HG03521 (cell line): ENCODE data around the gene CEBPB.
"Not testable (repeated sequence)": the region's sequence is repeated elsewhere in the genome, so short reads cannot be mapped to it uniquely, and the experiment has no call there.

Experiments used
- ATAC-seq: cut with Tn5 transposase; IDR thresholded peaks from one replicate; pipeline ENCODE4 v1.9.1; 2021; ENCODE audit warnings: mild to moderate bottlenecking, moderate library complexity; ENCODE audit not compliant: unreplicated experiment

The CEBPB gene

GRCh38 chr20:50190251-50191064, at the start of gene CEBPB:
CEBPB (plus strand) TSS chr20:50190830; CDS start chr20:50191034, 204 bp downstream.
- peak; percentile 41 for ATAC-seq

DNA sequence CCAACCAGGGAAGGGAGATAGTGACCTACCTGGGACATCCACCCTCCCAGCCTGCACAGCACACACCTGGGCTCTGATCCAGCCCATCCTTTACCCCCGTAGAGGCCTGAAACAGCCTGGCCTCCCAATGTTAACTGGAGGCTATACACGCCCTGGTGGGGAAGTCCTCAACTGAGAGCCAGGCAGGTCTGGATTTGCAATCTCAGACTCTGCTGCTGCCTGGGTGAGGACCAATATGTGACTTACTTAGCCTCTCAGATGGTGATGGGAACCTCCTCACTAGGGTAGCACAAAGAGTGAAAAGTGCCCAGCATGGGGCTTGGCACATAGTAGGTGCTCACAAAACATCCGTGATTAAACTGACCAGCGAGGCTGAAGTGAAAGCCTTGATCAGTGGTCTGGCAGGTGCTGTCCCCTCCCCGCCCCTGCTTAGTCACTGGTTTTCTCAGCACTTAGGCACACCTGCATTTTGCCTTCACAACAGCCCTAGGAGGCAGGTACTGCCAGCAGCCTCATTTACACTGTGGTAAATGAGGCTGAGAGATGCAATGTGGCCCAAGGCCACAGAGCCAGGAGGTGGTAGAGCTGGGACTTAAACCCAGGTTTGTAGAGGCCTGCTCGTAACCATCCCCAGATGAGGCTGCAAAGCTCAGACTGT, 49.5 kb upstream of the CEBPB start:
- no peak for ATAC-seq

- no peak for ATAC-seq
These were observed 48.6 kb upstream of the CEBPB start for GRCh38 chr20:50141811-50142561.

- ATAC-seq, result no peak
These were observed 47.8 kb upstream of the CEBPB start for GRCh38 chr20:50142812-50143211.

DNA sequence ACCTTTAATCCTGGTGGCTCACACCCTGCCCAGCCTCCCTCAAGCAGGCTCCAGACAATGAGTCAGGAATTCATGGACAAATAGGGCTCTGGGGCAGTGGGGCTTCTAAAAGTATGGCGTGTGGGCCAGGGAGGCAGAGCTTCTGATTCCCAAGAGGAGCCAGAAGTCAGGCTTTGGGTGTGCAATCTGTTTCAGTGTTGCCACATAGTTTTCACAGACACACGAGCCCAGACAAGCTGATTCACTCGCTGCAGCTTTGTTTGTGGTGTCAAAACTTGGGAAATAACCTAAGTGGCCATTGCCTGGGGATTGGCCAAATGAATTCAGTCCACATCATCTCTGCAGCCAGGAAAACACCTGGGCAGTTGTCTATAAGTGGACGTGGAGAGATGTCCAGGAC, 46.3 kb upstream of the CEBPB start:
- no peak for ATAC-seq

DNA sequence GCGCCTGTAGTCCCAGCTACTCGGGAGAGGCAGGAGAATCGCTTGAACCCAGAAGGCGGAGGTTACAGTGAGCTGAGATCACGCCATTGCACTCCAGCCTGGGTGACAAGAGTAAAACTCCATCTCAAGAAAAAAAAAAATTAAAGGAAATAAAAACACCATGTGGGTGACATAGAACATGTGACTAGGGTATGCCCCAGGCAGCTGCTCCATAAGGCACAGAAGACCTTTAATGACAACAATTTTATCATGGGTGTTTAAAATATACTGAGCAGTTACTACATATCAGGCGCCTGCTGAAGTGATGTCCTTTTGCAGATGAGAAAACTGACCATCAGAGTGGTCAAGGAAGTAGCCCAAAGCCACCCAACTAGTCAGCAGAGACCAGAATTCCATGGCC, 45.1 kb upstream of the CEBPB start:
- ATAC-seq, result no peak

DNA sequence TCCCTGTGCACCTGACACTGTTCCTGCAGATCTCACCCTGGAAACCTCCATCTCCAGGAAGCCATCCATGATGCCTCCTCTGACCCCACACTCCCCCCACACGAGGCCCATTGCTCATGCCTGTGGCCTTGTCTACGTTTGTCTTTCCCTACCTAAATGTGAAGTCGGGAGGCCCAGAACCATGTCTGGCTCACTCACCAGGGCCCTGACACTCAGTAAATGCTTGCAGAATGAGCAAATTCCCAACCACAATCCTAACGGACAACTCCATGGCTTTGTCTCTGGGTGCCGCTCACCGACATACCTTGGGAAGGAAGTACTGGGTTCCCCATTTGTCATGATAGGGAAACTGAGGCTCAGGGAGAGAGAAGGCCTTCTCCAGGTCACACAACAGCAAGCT, 44.4 kb upstream of the CEBPB start:
- no peak for ATAC-seq

- ATAC-seq, result no peak
These were observed 43.6 kb upstream of the CEBPB start for GRCh38 chr20:50146732-50147662.

- ATAC-seq, result no peak
These were observed 41.0 kb upstream of the CEBPB start for GRCh38 chr20:50149481-50150254.

GRCh38 chr20:50151034-50151743, 39.4 kb upstream of the CEBPB start:
- no peak for ATAC-seq

DNA sequence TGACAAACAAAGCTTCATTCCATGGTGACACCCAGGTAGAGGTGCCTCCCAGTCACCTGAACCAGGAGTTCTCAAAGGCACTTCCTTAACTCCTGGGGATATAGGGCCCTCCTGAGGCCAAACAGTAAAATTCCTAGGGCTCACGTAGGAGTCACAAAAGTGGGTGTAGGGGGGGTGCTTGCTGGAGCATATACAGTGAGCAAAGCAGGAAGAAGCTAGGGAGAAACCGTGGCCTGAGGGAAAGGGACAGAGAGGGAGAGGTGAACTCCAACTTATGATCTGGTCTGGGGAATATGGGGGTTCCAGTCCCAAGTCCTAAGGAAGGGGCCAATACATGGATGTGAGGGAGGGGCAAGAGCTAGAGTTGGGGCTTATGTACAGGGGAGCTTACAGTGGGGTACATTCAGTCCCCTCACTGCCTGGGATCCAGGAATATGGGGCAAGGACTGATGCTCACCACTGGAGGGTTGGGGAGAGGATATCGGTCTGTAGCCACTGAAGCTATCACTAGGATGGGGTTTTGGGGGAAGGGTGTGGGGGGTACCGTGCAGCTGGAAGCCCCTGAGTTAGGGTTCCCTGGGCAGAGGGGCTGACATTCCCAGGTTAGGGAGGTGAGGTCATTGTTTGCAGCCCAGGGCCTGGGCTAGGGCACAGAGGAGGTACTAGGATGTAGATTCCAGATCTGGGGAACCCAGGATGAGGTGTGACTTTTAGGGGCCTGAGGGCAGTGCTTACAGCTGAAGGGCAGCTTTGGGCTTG, 38.1 kb upstream of the CEBPB start:
- no peak for ATAC-seq

DNA sequence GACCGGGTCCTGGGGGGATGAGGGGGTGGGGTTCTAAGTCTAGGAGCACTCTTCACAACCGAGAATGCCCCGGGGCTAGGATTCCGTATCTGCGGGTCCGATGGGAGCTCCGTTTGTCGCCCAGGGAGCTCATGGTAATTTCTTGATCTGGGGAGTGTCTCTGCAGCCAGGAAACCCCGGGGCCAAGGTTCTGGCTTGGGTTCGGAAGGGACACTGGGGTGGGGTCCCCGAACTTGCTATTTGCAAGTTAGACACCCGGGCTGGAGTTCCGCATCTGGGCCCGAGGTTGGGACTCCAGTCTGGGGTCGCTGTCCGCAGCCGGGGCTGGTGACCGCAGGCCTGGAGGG, 37.5 kb upstream of the CEBPB start:
- ATAC-seq, result no peak

DNA sequence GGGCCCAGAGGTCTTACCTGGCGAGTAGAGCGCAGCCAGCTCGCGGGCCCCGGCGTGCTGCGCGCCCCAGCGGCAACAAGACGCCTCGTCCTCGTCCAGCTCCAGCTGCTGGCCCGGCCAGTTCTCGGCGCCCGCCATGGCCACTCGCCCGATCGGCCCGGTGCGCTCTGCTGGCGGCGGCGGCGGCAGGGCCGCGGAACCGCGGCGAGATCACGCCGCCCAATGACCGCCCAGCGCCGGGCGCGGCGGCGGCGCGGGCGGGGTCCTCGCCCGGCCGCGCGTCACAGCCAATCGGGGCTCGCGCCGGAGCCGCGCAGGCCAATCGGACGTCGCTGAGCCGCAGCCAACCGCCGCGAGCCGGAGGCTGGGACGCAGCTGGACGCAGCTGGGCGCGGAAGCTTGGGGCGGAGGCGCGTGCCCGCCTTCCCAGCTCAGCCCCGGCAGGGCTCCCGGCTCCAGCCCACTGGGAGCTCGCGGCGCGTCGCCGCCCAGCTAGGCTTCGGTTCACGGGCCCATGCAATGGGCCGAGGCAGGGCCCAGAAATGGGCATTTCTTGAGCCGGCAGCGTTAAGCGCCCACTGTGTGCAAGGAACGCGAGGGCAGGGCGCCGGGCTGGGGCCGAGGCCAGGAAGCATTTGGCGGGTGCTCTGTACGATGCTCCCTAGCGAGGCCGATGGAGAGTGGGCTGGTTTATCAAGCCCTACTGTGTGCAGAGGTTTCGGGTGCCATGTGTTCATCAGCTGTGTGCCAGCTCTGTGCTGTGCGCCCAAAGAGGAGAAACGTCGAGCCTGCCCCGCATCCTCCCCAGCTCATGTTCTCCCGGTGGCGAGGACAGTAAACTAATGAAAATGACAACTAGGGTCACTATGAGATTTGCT, 36.9 kb upstream of the CEBPB start, which contains the start of gene PEDS1:
Gene PEDS1, minus strand, starts transcription at position 224 of the 878 bp plus-strand sequence. Its CDS starts 86 bp downstream, at position 138.
- peak; percentile 97 for ATAC-seq

DNA sequence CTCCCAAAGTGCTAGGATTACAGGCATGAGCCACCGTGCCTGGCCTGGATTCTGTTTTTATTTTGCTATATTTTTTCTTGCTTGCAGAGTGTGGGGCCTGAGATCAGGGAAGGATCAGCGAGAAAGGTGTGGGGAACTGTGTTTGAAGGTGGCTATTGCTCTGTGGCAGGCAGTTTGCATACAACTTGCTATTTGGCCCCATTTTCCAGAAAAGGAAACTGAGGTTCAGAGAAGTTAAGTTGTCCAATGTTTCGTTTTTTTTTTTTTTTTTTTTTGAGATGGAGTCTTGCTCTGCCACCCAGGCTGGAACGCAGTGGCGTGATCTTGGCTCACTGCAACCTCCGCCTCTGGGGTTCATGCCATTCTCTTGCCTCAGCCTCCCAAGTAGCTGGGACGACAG, 29.1 kb upstream of the CEBPB start:
- not testable (repeated sequence) for ATAC-seq

DNA sequence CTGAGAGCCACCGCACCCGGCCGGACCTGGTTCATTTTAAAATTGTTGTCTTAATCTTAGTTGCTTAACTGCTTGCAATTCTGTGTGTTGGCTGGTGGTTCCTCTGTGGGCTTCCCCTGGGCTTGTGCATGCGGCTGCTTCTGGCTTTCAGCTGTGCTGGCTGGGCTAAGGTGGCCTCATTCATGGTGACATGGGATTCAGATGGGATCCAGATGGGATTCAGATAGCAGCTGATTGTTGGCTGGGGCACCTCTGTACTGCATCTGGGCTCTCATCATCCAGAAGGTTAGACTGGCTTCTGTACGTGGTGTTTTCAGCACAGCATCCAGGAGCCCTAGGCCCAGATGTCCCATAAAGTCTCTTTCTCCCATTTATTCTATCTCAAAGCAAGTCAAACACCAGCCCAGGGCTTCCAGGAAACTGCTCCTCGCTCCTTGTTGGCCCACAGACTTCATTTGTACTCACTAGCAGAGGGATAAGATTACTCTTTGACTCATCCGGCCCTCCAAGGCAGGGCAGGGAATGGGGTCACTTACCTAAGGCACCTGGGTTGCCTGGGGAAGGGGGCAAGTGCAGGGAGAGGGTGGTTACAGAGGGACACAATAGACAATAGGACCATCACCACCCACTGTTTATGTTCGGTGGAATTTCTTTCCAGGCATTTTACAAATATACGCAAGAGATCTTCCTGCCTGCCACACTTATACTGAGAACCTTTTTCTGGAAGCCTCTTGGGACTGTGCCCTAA, 26.9 kb upstream of the CEBPB start:
- ATAC-seq, result no peak

GRCh38 chr20:50165684-50166554, 24.7 kb upstream of the CEBPB start:
- no peak for ATAC-seq
